CD14-positive monocyte (primary cell): Measurements from ENCODE around the gene LGALSL. TPM values are rescaled to one million over a fixed set of nuclear protein-coding genes. Genes with fewer than 3 reads are reported as not detected.
A peak's percentile ranks its signal among the peaks of the same experiment; 100 is the strongest.

ENCODE experiments used
- DNase-seq, 3 donors: peaks; one replicate each; pipeline ENCODE4 v3.0.0-alpha.2; 2011 to 2022
- H2AFZ ChIP-seq: 2 replicates; pipeline ENCODE4 v1.6.0; 2012; ENCODE audit warnings: mild to moderate bottlenecking, low read depth, low read length, inconsistent platforms; ENCODE audit not compliant: insufficient read depth, poor library complexity, severe bottlenecking
- H3K27ac ChIP-seq, 2 donors: 1 replicate in 1 of 2; 2 replicates in 1 of 2; pipeline ENCODE4 v1.5.1; 2012 to 2013; ENCODE audit warnings: low read length in 2 of 2, control low read depth in 1 of 2, inconsistent platforms in 1 of 2, low read depth in 1 of 2, mild to moderate bottlenecking in 1 of 2
- H3K27me3 ChIP-seq, 2 donors: one replicate each; pipeline versions ENCODE4 v1.6.0 to v1.6.1; 2011 to 2013; ENCODE audit warnings: low read length in 2 of 2; ENCODE audit not compliant: control insufficient read depth in 2 of 2, insufficient read depth in 2 of 2
- H3K36me3 ChIP-seq, 2 donors: replicated peaks in 1 of 2; 1 replicate in 1 of 2; 2 replicates in 1 of 2; pipeline versions ENCODE4 v1.5.1 to v1.6.1; 2012 to 2013; ENCODE audit warnings: low read length in 2 of 2, control low read depth in 1 of 2, inconsistent platforms in 1 of 2, mild to moderate bottlenecking in 1 of 2; ENCODE audit not compliant: insufficient read depth in 2 of 2, control insufficient read depth in 1 of 2
- H3K4me1 ChIP-seq, 2 donors: 1 replicate in 1 of 2; 2 replicates in 1 of 2; pipeline versions ENCODE4 v1.5.1 to v1.6.1; 2012 to 2013; ENCODE audit warnings: low read length in 2 of 2, control low read depth in 1 of 2, inconsistent platforms in 1 of 2, mild to moderate bottlenecking in 1 of 2, moderate library complexity in 1 of 2; ENCODE audit not compliant: insufficient read depth in 2 of 2, control insufficient read depth in 1 of 2
- H3K4me2 ChIP-seq: replicated peaks from 2 replicates; pipeline ENCODE3; 2012; ENCODE audit warnings: low read length, moderate library complexity, mild to moderate bottlenecking; ENCODE audit not compliant: poor library complexity, severe bottlenecking; ENCODE audit errors: extremely low read depth
- H3K4me3 ChIP-seq, 3 experiments: fragments of 200-600 bp in 1 of 3; sonication (generic) in 1 of 3; replicated peaks in 1 of 3; 1 replicate in 2 of 3; 2 replicates in 1 of 3; pipeline ENCODE4 v1.5.1; 2011 to 2013; ENCODE audit warnings: low read length in 3 of 3, mild to moderate bottlenecking in 3 of 3, control low read depth in 2 of 3, low read depth in 2 of 3, inconsistent platforms in 1 of 3, moderate library complexity in 1 of 3
- H3K79me2 ChIP-seq: 2 replicates; pipeline ENCODE4 v1.6.0; 2012; ENCODE audit warnings: mild to moderate bottlenecking, control low read depth, inconsistent platforms, low read length, moderate library complexity; ENCODE audit not compliant: insufficient read depth
- H3K9ac ChIP-seq: 2 replicates; pipeline ENCODE4 v1.6.0; 2017; ENCODE audit warnings: low read length, mild to moderate bottlenecking; ENCODE audit not compliant: insufficient read depth, poor library complexity, severe bottlenecking
- H3K9me3 ChIP-seq, 2 donors: replicated peaks in 1 of 2; 1 replicate in 1 of 2; 2 replicates in 1 of 2; pipeline versions ENCODE4 v1.5.1 to v1.6.1; 2012 to 2013; ENCODE audit warnings: low read length in 2 of 2, control low read depth in 1 of 2; ENCODE audit not compliant: control insufficient read depth in 1 of 2, insufficient read depth in 1 of 2
- H4K20me1 ChIP-seq: 2 replicates; pipeline ENCODE4 v1.6.0; 2012; ENCODE audit warnings: mild to moderate bottlenecking, low read length, control low read depth, moderate library complexity; ENCODE audit not compliant: insufficient read depth
- H3K27ac Mint-ChIP-seq, 7 donors: one replicate each; pipeline ENCODE4 v1.8.0; 2020; ENCODE audit warnings: mild to moderate bottlenecking in 7 of 7, mixed read lengths in 7 of 7, moderate library complexity in 6 of 7, inconsistent platforms in 2 of 7
- H3K27me3 Mint-ChIP-seq, 3 donors: one replicate each; pipeline ENCODE4 v1.8.0; 2021 to 2022; ENCODE audit warnings: low read depth in 3 of 3, mild to moderate bottlenecking in 3 of 3, mixed read lengths in 3 of 3, moderate library complexity in 3 of 3, inconsistent platforms in 1 of 3
- H3K36me3 Mint-ChIP-seq, 2 donors: one replicate each; pipeline ENCODE4 v1.8.0; 2020; ENCODE audit warnings: mixed read lengths in 2 of 2, inconsistent platforms in 1 of 2, mild to moderate bottlenecking in 1 of 2
- H3K4me1 Mint-ChIP-seq: one replicate; pipeline ENCODE4 v1.8.0; 2020; ENCODE audit warnings: mild to moderate bottlenecking, mixed read lengths
- H3K4me3 Mint-ChIP-seq, 2 donors: one replicate each; pipeline ENCODE4 v1.8.0; 2020; ENCODE audit warnings: mild to moderate bottlenecking in 2 of 2, mixed read lengths in 2 of 2, moderate library complexity in 1 of 2
- H3K9me3 Mint-ChIP-seq, 7 donors: one replicate each; pipeline ENCODE4 v1.8.0; 2020 to 2022; ENCODE audit warnings: mixed read lengths in 7 of 7, mild to moderate bottlenecking in 6 of 7, moderate library complexity in 6 of 7, inconsistent platforms in 2 of 7
- WGBS: methylation state at CpG from one replicate; pipeline ENCODE4 v1.1.5; 2013; ENCODE audit warnings: missing lambda C conversion rate; ENCODE audit not compliant: insufficient coverage; 5-methylcytosine and 5-hydroxymethylcytosine counted together
- intact Hi-C, 2 donors: fragments of 100-400 bp; cut with micrococcal nuclease; formaldehyde crosslinking; loops; one replicate each; pipeline versions ENCODE4 v1.15.0 to v1.15.1; 2023
- polyA plus RNA-seq, 3 donors: library from polyadenylated mRNA; depleted of rRNA in 1 of 3; unstranded in 2 of 3; stranded (reverse) in 1 of 3; fragments of 300-500 nt in 2 of 3; fragments of >200 nt in 1 of 3; fragmentation: Illumina TruSeq in 2 of 3; gene quantifications; 1 replicate in 2 of 3; 2 replicates in 1 of 3; pipeline ENCODE4 v1.2.3, GENCODE V29; 2012 to 2021
- TF ChIP-seq, protein P1 (sequence below): fragments of 200-600 bp; IDR thresholded peaks from one replicate; pipeline ENCODE4 v1.8.0; 2022; ENCODE audit warnings: antibody characterized with exemption, mild to moderate bottlenecking

Gene LGALSL
- polyA plus RNA-seq, 3 donors: 0.04 to 0.30 (median 0.22) TPM

DNA sequence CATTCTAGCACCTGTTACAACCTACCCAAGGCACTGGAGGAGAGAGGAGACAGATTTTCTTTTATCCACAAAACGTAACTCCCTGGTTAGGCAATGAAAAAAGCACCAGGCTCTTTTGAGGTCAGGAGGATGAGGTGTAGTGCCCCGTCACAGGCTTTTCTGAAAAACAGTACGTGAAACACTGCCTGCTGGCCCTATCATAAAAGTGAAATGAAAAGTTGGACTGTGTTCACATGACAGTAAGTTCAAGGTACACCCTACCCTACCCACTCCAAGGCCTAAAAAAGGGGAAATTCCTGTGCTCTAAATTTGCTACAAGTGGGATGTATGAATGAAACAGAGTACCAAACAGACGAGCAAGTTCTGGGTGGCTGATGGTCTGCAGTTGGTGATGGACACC, 17.6 kb downstream of the LGALSL start:
- no peaks in the 10 kb centered on the region for H4K20me1 ChIP-seq
- no peak overlapping the region for H3K9ac ChIP-seq
- H3K27me3 ChIP-seq: no peaks in the 10 kb centered on the region
- Mint-ChIP-seq H3K4me1 (peaks cover 33% of the 10 kb centered on the region), H3K4me3 (no peak overlapping the region), H3K27me3 (peaks cover 0 to 2% (median 2%) of the 10 kb centered on the region in 3 donors), H3K9me3 (peaks cover 0 to 3% (median 0%) of the 10 kb centered on the region in 7 donors), H3K27ac (no peak overlapping the region), H3K36me3 (no peaks in the 10 kb centered on the region)
- no peak overlapping the region for H3K4me2 ChIP-seq
- peaks cover 21 to 30% of the 10 kb centered on the region in 2 donors for H3K4me1 ChIP-seq
- no peak for DNase-seq
- H3K4me3 ChIP-seq: no peak overlapping the region
- H3K27ac ChIP-seq: no peak overlapping the region
- no peak overlapping the region for H2AFZ ChIP-seq
- intact Hi-C loops: no loop called here
- no peaks in the 10 kb centered on the region for H3K79me2 ChIP-seq
- TF ChIP-seq, protein P1, sequence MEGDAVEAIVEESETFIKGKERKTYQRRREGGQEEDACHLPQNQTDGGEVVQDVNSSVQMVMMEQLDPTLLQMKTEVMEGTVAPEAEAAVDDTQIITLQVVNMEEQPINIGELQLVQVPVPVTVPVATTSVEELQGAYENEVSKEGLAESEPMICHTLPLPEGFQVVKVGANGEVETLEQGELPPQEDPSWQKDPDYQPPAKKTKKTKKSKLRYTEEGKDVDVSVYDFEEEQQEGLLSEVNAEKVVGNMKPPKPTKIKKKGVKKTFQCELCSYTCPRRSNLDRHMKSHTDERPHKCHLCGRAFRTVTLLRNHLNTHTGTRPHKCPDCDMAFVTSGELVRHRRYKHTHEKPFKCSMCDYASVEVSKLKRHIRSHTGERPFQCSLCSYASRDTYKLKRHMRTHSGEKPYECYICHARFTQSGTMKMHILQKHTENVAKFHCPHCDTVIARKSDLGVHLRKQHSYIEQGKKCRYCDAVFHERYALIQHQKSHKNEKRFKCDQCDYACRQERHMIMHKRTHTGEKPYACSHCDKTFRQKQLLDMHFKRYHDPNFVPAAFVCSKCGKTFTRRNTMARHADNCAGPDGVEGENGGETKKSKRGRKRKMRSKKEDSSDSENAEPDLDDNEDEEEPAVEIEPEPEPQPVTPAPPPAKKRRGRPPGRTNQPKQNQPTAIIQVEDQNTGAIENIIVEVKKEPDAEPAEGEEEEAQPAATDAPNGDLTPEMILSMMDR: no peak
- H3K9me3 ChIP-seq: no peaks in the 10 kb centered on the region
- 63% methylated on average over 1 of the region's 4 CpGs for WGBS
- H3K36me3 ChIP-seq: no peaks in the 10 kb centered on the region

DNA sequence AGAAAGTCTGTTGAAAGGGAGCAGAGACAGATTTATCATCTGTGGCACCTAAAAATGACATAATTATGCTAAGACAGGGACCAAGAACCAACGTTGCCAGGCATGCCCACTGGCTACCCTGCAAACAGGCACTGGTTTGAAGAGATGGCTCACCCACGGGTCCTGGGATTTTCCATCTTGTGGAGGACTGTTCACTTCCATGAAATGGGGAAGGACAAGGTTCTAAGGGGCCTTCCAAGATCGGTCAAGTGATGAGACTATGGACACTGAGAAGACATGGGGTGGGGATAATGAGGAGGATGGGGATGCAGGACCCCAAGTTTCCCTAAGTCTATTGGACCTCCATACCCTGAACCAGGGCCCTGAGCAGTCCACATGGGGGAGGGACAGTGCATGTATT, 18.9 kb downstream of the LGALSL start:
- H3K27me3 ChIP-seq: no peaks in the 10 kb centered on the region
- no peaks in the 10 kb centered on the region for H3K79me2 ChIP-seq
- 90% methylated on average over 2 of the region's 3 CpGs for WGBS
- no peak for DNase-seq
- H3K4me3 ChIP-seq: no peak overlapping the region
- Mint-ChIP-seq H3K4me3 (no peak overlapping the region), H3K4me1 (peaks cover 20% of the 10 kb centered on the region), H3K27me3 (peaks cover 0 to 2% (median 2%) of the 10 kb centered on the region in 3 donors), H3K27ac (peak overlapping the region in 2 of 7 donors; percentile 54 to 77), H3K36me3 (no peaks in the 10 kb centered on the region), H3K9me3 (peaks cover 0 to 3% (median 0%) of the 10 kb centered on the region in 7 donors)
- H4K20me1 ChIP-seq: no peaks in the 10 kb centered on the region
- intact Hi-C loops: no loop called here
- peaks cover 14 to 17% of the 10 kb centered on the region in 2 donors for H3K4me1 ChIP-seq
- H3K9me3 ChIP-seq: no peaks in the 10 kb centered on the region
- no peak overlapping the region for H2AFZ ChIP-seq
- H3K4me2 ChIP-seq: no peak overlapping the region
- no peak overlapping the region for H3K27ac ChIP-seq
- no peak overlapping the region for H3K9ac ChIP-seq
- no peaks in the 10 kb centered on the region for H3K36me3 ChIP-seq
- TF ChIP-seq, protein P1: no peak
